Parathyroid adenoma (tissue), 2 donors: ENCODE data around the gene TMEM200B.
A peak's percentile ranks its signal among the peaks of the same experiment; 100 is the strongest.

ENCODE experiments used
- H2AFZ ChIP-seq: fragments of 300-600 bp; sonication (generic); one replicate; pipeline ENCODE4 v1.7.0; 2017; ENCODE audit warnings: antibody characterized with exemption, mild to moderate bottlenecking
- H3K27ac ChIP-seq: fragments of 300-600 bp; sonication (generic); one replicate; pipeline ENCODE4 v1.7.0; 2017
- H3K27me3 ChIP-seq: fragments of 300-600 bp; sonication (generic); one replicate; pipeline ENCODE4 v1.7.0; 2017; ENCODE audit warnings: low read length; ENCODE audit not compliant: control insufficient read depth, insufficient read depth
- H3K36me3 ChIP-seq: fragments of 300-600 bp; sonication (generic); one replicate; pipeline ENCODE4 v1.7.0; 2017; ENCODE audit warnings: low read length; ENCODE audit not compliant: control insufficient read depth, insufficient read depth
- H3K4me1 ChIP-seq: fragments of 300-600 bp; sonication (generic); one replicate; pipeline ENCODE4 v1.7.0; 2017; ENCODE audit warnings: control low read depth
- H3K4me2 ChIP-seq: fragments of 300-600 bp; sonication (generic); one replicate; pipeline ENCODE4 v1.7.0; 2017; ENCODE audit warnings: low read length
- H3K4me3 ChIP-seq: fragments of 300-600 bp; sonication (generic); one replicate; pipeline ENCODE4 v1.7.0; 2017; ENCODE audit warnings: low read depth, low read length
- H3K79me2 ChIP-seq: fragments of 300-600 bp; sonication (generic); one replicate; pipeline ENCODE4 v1.7.0; 2017; ENCODE audit warnings: control low read depth
- H3K9ac ChIP-seq: fragments of 300-600 bp; sonication (generic); one replicate; pipeline ENCODE4 v1.7.0; 2017; ENCODE audit warnings: mild to moderate bottlenecking
- H3K9me3 ChIP-seq: fragments of 300-600 bp; sonication (generic); one replicate; pipeline ENCODE4 v1.7.0; 2017; ENCODE audit warnings: low read length; ENCODE audit not compliant: control insufficient read depth
- CTCF ChIP-seq: fragments of 300-600 bp; sonication (generic); IDR thresholded peaks from one replicate; pipeline ENCODE4 v1.7.0; 2017; ENCODE audit warnings: antibody characterized with exemption, mild to moderate bottlenecking
- donor health status: primary hyperparathyroidism.

The TMEM200B gene

DNA sequence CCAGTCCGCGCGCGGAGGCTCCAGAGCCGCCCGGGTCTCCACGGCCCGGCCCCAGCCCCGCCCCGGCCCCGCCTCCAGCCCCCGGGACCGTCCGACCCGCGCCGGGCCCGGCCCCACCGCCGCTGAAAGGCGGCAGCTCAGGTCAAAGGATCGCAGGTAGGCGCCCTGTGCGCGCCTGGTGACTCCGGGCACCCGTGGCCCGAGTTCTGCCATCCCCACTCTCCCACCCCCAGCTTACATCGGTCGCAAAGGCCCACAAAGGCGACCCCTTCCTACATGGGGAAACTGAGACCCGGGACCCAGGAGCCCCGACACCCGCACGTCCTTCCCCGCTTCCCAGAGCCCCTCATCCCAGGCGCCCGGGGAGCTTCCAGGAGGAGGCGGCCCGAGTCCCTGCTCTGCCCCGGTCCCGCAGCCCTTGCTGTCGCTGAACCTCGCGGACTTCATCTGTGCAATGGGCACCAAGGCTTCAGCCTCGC lies at the start of gene TMEM200B:
TSS of gene TMEM200B (minus strand) at position 17 of the 479 bp plus-strand sequence. CDS start 2,075 bp downstream, outside the sequence.
- H3K9me3 ChIP-seq: no peaks in the 10 kb centered on the region
- H3K27ac ChIP-seq: peak within 1 kb of the TSS; percentile 95
- H2AFZ ChIP-seq: peak within 1 kb of the TSS; percentile 74
- peak within 1 kb of the TSS; percentile 98 for H3K4me2 ChIP-seq
- TF ChIP-seq CTCF: no peak
- H3K36me3 ChIP-seq: no peaks in the 10 kb centered on the region
- no peaks in the 10 kb centered on the region for H3K4me1 ChIP-seq
- H3K79me2 ChIP-seq: no peaks in the 10 kb centered on the region
- H3K27me3 ChIP-seq: no peaks in the 10 kb centered on the region
- peak within 1 kb of the TSS; percentile 67 for H3K9ac ChIP-seq
- peak within 1 kb of the TSS; percentile 81 for H3K4me3 ChIP-seq

GRCh38 chr1:29172415-29172939 lies 48.8 kb upstream of the TMEM200B start:
- Histone ChIP-seq H3K36me3 (no peaks in the 10 kb centered on the region), H3K4me3 (no peak overlapping the region), H3K9me3 (no peaks in the 10 kb centered on the region), H3K4me1 (peaks cover 2% of the 10 kb centered on the region), H3K79me2 (peaks cover 39% of the 10 kb centered on the region), H3K4me2 (no peak overlapping the region), H2AFZ (no peak overlapping the region), H3K27me3 (no peaks in the 10 kb centered on the region), H3K9ac (no peak overlapping the region), H3K27ac (no peak overlapping the region)
- TF ChIP-seq CTCF: no peak

- Histone ChIP-seq H3K4me2 (no peak overlapping the region), H3K27ac (no peak overlapping the region), H2AFZ (no peak overlapping the region), H3K36me3 (no peaks in the 10 kb centered on the region), H3K4me3 (no peak overlapping the region), H3K4me1 (peaks cover 2% of the 10 kb centered on the region), H3K9ac (no peak overlapping the region), H3K9me3 (no peaks in the 10 kb centered on the region), H3K79me2 (peaks cover 43% of the 10 kb centered on the region), H3K27me3 (no peaks in the 10 kb centered on the region)
- TF ChIP-seq CTCF: no peak
These were observed 47.8 kb upstream of the TMEM200B start for GRCh38 chr1:29171521-29171920.

GRCh38 chr1:29171089-29171488 lies 47.4 kb upstream of the TMEM200B start:
- Histone ChIP-seq H3K36me3 (no peaks in the 10 kb centered on the region), H2AFZ (no peak overlapping the region), H3K27ac (no peak overlapping the region), H3K9me3 (no peaks in the 10 kb centered on the region), H3K4me1 (peaks cover 2% of the 10 kb centered on the region), H3K9ac (no peak overlapping the region), H3K79me2 (peaks cover 47% of the 10 kb centered on the region), H3K4me3 (no peak overlapping the region), H3K27me3 (no peaks in the 10 kb centered on the region), H3K4me2 (no peak overlapping the region)
- no peak for TF ChIP-seq CTCF

- Histone ChIP-seq H3K79me2 (peaks cover 52% of the 10 kb centered on the region), H3K4me1 (peaks cover 2% of the 10 kb centered on the region), H3K9me3 (no peaks in the 10 kb centered on the region), H3K27me3 (no peaks in the 10 kb centered on the region), H3K4me2 (no peak overlapping the region), H3K36me3 (no peaks in the 10 kb centered on the region), H3K9ac (no peak overlapping the region), H2AFZ (no peak overlapping the region), H3K4me3 (no peak overlapping the region), H3K27ac (no peak overlapping the region)
- TF ChIP-seq CTCF: no peak
These were observed 46.3 kb upstream of the TMEM200B start for GRCh38 chr1:29169976-29170375.
